ENCODE data around the gene IFNW1. TPM values are rescaled to one million over a fixed set of nuclear protein-coding genes. Genes with fewer than 3 reads are reported as not detected.
"Not testable (repeated sequence)": the region's sequence is repeated elsewhere in the genome, so short reads cannot be mapped to it uniquely, and the experiment has no call there.

The IFNW1 gene
- total RNA-seq, 2 experiments from 2014 or later, result not detected

GRCh38 chr9:21144603-21145002, 3.0 kb upstream of the IFNW1 start:
- peak overlapping the region; percentile 0 for H3K4me3 Mint-ChIP-seq
- H3K27me3 Mint-ChIP-seq, result peaks cover 8% of the 10 kb centered on the region
- peaks cover 41% of the 10 kb centered on the region for H3K9me3 Mint-ChIP-seq
- CTCF ChIA-PET, result no interaction called here
- H3K36me3 Mint-ChIP-seq (ENCODE audit: low read depth), result peaks cover 59% of the 10 kb centered on the region
- H3K27ac Mint-ChIP-seq, result peak overlapping the region; percentile 84
- H3K4me1 Mint-ChIP-seq, result peaks cover 45% of the 10 kb centered on the region
- POLR2A ChIA-PET, result interaction anchor here (0.6 kb wide), 1 partner anchor 50 kb away, joined by 4 read pairs; no protein-coding TSS in a partner anchor
- DNase-seq, result peak; percentile 22

GRCh38 chr9:21137020-21137419, 4.6 kb downstream of the IFNW1 start:
- ChIA-PET POLR2A (no interaction called here), CTCF (interaction anchor here (1.1 kb wide), 1 partner anchor 9 kb away, joined by 4 read pairs; no protein-coding TSS in a partner anchor)
- no peak for DNase-seq
- Mint-ChIP-seq H3K27ac (no peak overlapping the region), H3K27me3 (peaks cover 23% of the 10 kb centered on the region), H3K36me3 (ENCODE audit: low read depth) (peaks cover 6% of the 10 kb centered on the region), H3K9me3 (peaks cover 2% of the 10 kb centered on the region), H3K4me3 (no peak overlapping the region), H3K4me1 (peaks cover 11% of the 10 kb centered on the region)

- Mint-ChIP-seq H3K27ac (no peak overlapping the region), H3K4me3 (no peak overlapping the region), H3K27me3 (peaks cover 26% of the 10 kb centered on the region), H3K9me3 (peaks cover 2% of the 10 kb centered on the region), H3K4me1 (peaks cover under 1% of the 10 kb centered on the region), H3K36me3 (ENCODE audit: low read depth) (no peaks in the 10 kb centered on the region)
- CTCF ChIA-PET, result interaction anchor here (1.1 kb wide), 1 partner anchor 11 kb away, joined by 4 read pairs; no protein-coding TSS in a partner anchor
- POLR2A ChIA-PET, result no interaction called here
- no peak for DNase-seq
Observed at GRCh38 chr9:21135736-21136135, 5.9 kb downstream of the IFNW1 start.

GRCh38 chr9:21128186-21128585, 13.4 kb downstream of the IFNW1 start:
- H3K4me1 Mint-ChIP-seq, result peaks cover 11% of the 10 kb centered on the region

GRCh38 chr9:21121595-21122251, 19.9 kb downstream of the IFNW1 start:
- ChIA-PET POLR2A (no interaction called here), CTCF (interaction anchor here (0.7 kb wide), 1 partner anchor 171 kb away, joined by 3 read pairs; no protein-coding TSS in a partner anchor)
- H3K36me3 Mint-ChIP-seq (ENCODE audit: low read depth), result no peaks in the 10 kb centered on the region
- no peak overlapping the region for H3K27ac Mint-ChIP-seq
- H3K4me1 Mint-ChIP-seq, result peaks cover 8% of the 10 kb centered on the region
- no peak for DNase-seq
- H3K27me3 Mint-ChIP-seq, result peaks cover 37% of the 10 kb centered on the region
- H3K4me3 Mint-ChIP-seq, result no peak overlapping the region
- no peaks in the 10 kb centered on the region for H3K9me3 Mint-ChIP-seq

More at GRCh38 chr9:21128186-21128585, 13.4 kb downstream of the IFNW1 start:
- POLR2A ChIA-PET; CTCF ChIA-PET; H3K27ac Mint-ChIP-seq; DNase-seq; H3K4me3 Mint-ChIP-seq; H3K36me3 Mint-ChIP-seq (ENCODE audit: low read depth): not testable (repeated sequence)
- H3K9me3 Mint-ChIP-seq, result peaks cover 11% of the 10 kb centered on the region
- peaks cover 32% of the 10 kb centered on the region for H3K27me3 Mint-ChIP-seq

GRCh38 chr9:21121079-21121478, 20.6 kb downstream of the IFNW1 start:
- CTCF ChIA-PET, result interaction anchor here (0.7 kb wide), 1 partner anchor 170 kb away, joined by 3 read pairs; no protein-coding TSS in a partner anchor

GRCh38 chr9:21119093-21119770, 22.4 kb downstream of the IFNW1 start:
- ChIA-PET POLR2A (no interaction called here), CTCF (interaction anchor here (1.2 to 1.4 kb wide), 2 partner anchors 8 to 15 kb away, joined by 4 to 6 read pairs; no protein-coding TSS in a partner anchor)
- no peak overlapping the region for H3K27ac Mint-ChIP-seq
- DNase-seq, result no peak
- H3K4me1 Mint-ChIP-seq, result peaks cover 8% of the 10 kb centered on the region
- H3K9me3 Mint-ChIP-seq, result no peaks in the 10 kb centered on the region
- H3K36me3 Mint-ChIP-seq (ENCODE audit: low read depth), result no peaks in the 10 kb centered on the region
- H3K4me3 Mint-ChIP-seq, result no peak overlapping the region
- H3K27me3 Mint-ChIP-seq, result peaks cover 35% of the 10 kb centered on the region

More at GRCh38 chr9:21121079-21121478, 20.6 kb downstream of the IFNW1 start:
- H3K27me3 Mint-ChIP-seq, result peaks cover 38% of the 10 kb centered on the region
- H3K4me1 Mint-ChIP-seq, result peaks cover 8% of the 10 kb centered on the region
- no peak for DNase-seq
- no peaks in the 10 kb centered on the region for H3K9me3 Mint-ChIP-seq
- POLR2A ChIA-PET, result no interaction called here
- no peak overlapping the region for H3K4me3 Mint-ChIP-seq
- no peaks in the 10 kb centered on the region for H3K36me3 Mint-ChIP-seq (ENCODE audit: low read depth)
- H3K27ac Mint-ChIP-seq, result no peak overlapping the region

GRCh38 chr9:21114311-21114710, 27.3 kb downstream of the IFNW1 start:
- H3K27me3 Mint-ChIP-seq, result peaks cover 30% of the 10 kb centered on the region
- H3K27ac Mint-ChIP-seq, result no peak overlapping the region
- no peak for DNase-seq
- peaks cover 4% of the 10 kb centered on the region for H3K4me1 Mint-ChIP-seq
- no peaks in the 10 kb centered on the region for H3K36me3 Mint-ChIP-seq (ENCODE audit: low read depth)
- H3K9me3 Mint-ChIP-seq, result no peaks in the 10 kb centered on the region
- ChIA-PET POLR2A (no interaction called here), CTCF (no interaction called here)
- no peak overlapping the region for H3K4me3 Mint-ChIP-seq

GRCh38 chr9:21110708-21111576, 30.7 kb downstream of the IFNW1 start:
- peaks cover 7% of the 10 kb centered on the region for H3K27me3 Mint-ChIP-seq
- CTCF ChIA-PET, result interaction anchor here (0.5 to 1.9 kb wide), 13 partner anchors 8 to 1185 kb away, joined by 3 to 6 read pairs (median 4); partner anchors contain the start of gene HACD4
- H3K36me3 Mint-ChIP-seq (ENCODE audit: low read depth), result no peaks in the 10 kb centered on the region
- no peaks in the 10 kb centered on the region for H3K9me3 Mint-ChIP-seq
- DNase-seq, result peak; percentile 52
- H3K27ac Mint-ChIP-seq, result no peak overlapping the region
- POLR2A ChIA-PET, result interaction anchor here (0.6 kb wide), 1 partner anchor 380 kb away, joined by 5 read pairs; no protein-coding TSS in a partner anchor
- no peak overlapping the region for H3K4me3 Mint-ChIP-seq
- no peaks in the 10 kb centered on the region for H3K4me1 Mint-ChIP-seq

- no peak overlapping the region for H3K27ac Mint-ChIP-seq
- POLR2A ChIA-PET, result interaction anchor here (0.6 kb wide), 1 partner anchor 742 kb away, joined by 3 read pairs; no protein-coding TSS in a partner anchor
- H3K4me1 Mint-ChIP-seq, result peaks cover 8% of the 10 kb centered on the region
- H3K4me3 Mint-ChIP-seq, result no peak overlapping the region
- no peaks in the 10 kb centered on the region for H3K9me3 Mint-ChIP-seq
- peaks cover 3% of the 10 kb centered on the region for H3K27me3 Mint-ChIP-seq
- no peaks in the 10 kb centered on the region for H3K36me3 Mint-ChIP-seq (ENCODE audit: low read depth)
- DNase-seq, result no peak
- CTCF ChIA-PET, result interaction anchor here (1.6 kb wide), 1 partner anchor 24 kb away, joined by 3 read pairs; no protein-coding TSS in a partner anchor
Observed at GRCh38 chr9:21104787-21105186, 36.8 kb downstream of the IFNW1 start.

- ChIA-PET CTCF (interaction anchor here (0.6 to 1.6 kb wide), 5 partner anchors 8 to 414 kb away, joined by 3 to 5 read pairs (median 3); no protein-coding TSS in a partner anchor), POLR2A (no interaction called here)
- Mint-ChIP-seq H3K4me1 (peaks cover 15% of the 10 kb centered on the region), H3K4me3 (no peak overlapping the region), H3K27me3 (peaks cover 3% of the 10 kb centered on the region), H3K9me3 (peaks cover 2% of the 10 kb centered on the region), H3K27ac (no peak overlapping the region), H3K36me3 (ENCODE audit: low read depth) (peaks cover 1% of the 10 kb centered on the region)
- no peak for DNase-seq
Observed at GRCh38 chr9:21102305-21102704, 39.3 kb downstream of the IFNW1 start.

GRCh38 chr9:21097817-21098216, 43.8 kb downstream of the IFNW1 start:
- peaks cover 3% of the 10 kb centered on the region for H3K27me3 Mint-ChIP-seq
- H3K9me3 Mint-ChIP-seq, result peaks cover 5% of the 10 kb centered on the region
- POLR2A ChIA-PET, result no interaction called here
- H3K4me1 Mint-ChIP-seq, result peaks cover 35% of the 10 kb centered on the region
- no peak for DNase-seq
- peaks cover 1% of the 10 kb centered on the region for H3K36me3 Mint-ChIP-seq (ENCODE audit: low read depth)
- CTCF ChIA-PET, result interaction anchor here (1.7 kb wide), 1 partner anchor 11 kb away, joined by 5 read pairs; no protein-coding TSS in a partner anchor
- H3K27ac Mint-ChIP-seq, result no peak overlapping the region
- H3K4me3 Mint-ChIP-seq, result no peak overlapping the region

Data from activated CD4-positive, alpha-beta T cell treated with anti-CD3 and anti-CD28 coated beads, Interleukin-2, amount 10 ng/mL, durations not matched to agents 7 days and 5 days (primary cell).